HepG2 (cell line): ENCODE measurements around the gene RNPEPL1. TPM values are rescaled to one million over a fixed set of nuclear protein-coding genes. Genes with fewer than 3 reads are reported as not detected.

Experiments used
- GPN1 ChIP-seq: sonication (generic); formaldehyde crosslinking; IDR thresholded peaks from 2 replicates; pipeline ENCODE4 v1.5.1; 2020; ENCODE audit warnings: missing genetic modification reagents, borderline replicate concordance
- KMT2B ChIP-seq: IDR thresholded peaks from 2 replicates; pipeline ENCODE4 v1.6.1; 2016; ENCODE audit warnings: missing genetic modification reagents, missing compliant biosample characterization
- MYNN ChIP-seq: sonication (generic); formaldehyde crosslinking; IDR thresholded peaks from 2 replicates; pipeline ENCODE4 v1.4.0; 2020; ENCODE audit warnings: mild to moderate bottlenecking, low read depth, missing genetic modification reagents
- NONO ChIP-seq, 2 experiments: fragments of 450-650 bp in 1 of 2; sonication (generic) in 1 of 2; formaldehyde crosslinking in 1 of 2; IDR thresholded peaks in 1 of 2; conservative IDR thresholded peaks in 1 of 2; 2 replicates each; pipeline versions ENCODE4 v1.6.1 to v1.8.0; 2017 to 2022; ENCODE audit warnings: mild to moderate bottlenecking in 1 of 2, missing genetic modification reagents in 1 of 2, moderate library complexity in 1 of 2
- NR2C2 ChIP-seq: sonication (generic); formaldehyde crosslinking; IDR thresholded peaks from 2 replicates; pipeline ENCODE4 v1.4.0; 2020; ENCODE audit warnings: missing genetic modification reagents, mild to moderate bottlenecking, moderate library complexity, borderline replicate concordance
- RXRA ChIP-seq: sonication (generic); formaldehyde crosslinking; IDR thresholded peaks from 2 replicates; pipeline ENCODE4 v1.5.1; 2020; ENCODE audit warnings: missing genetic modification reagents
- SIX1 ChIP-seq: sonication (generic); formaldehyde crosslinking; IDR thresholded peaks from 2 replicates; pipeline ENCODE4 v1.4.0; 2020; ENCODE audit warnings: missing genetic modification reagents, borderline replicate concordance
- TGIF2 ChIP-seq: IDR thresholded peaks from 2 replicates; pipeline ENCODE4 v1.6.1; 2016; ENCODE audit warnings: control low read depth, missing compliant biosample characterization
- YY1 ChIP-seq: IDR thresholded peaks from 2 replicates; pipeline ENCODE4 v1.6.1; 2011; ENCODE audit warnings: low read length, low read depth, moderate library complexity, mild to moderate bottlenecking; ENCODE audit not compliant: insufficient read depth, insufficient replicate concordance
- ZMYM4 ChIP-seq: sonication (generic); formaldehyde crosslinking; IDR thresholded peaks from 2 replicates; pipeline ENCODE4 v1.8.1; 2023; ENCODE audit warnings: mild to moderate bottlenecking, missing genetic modification reagents
- ZNF121 ChIP-seq: sonication (generic); formaldehyde crosslinking; IDR thresholded peaks from 2 replicates; pipeline ENCODE4 v1.5.0; 2020; ENCODE audit warnings: mild to moderate bottlenecking, missing genetic modification reagents
- ZNF138 ChIP-seq: sonication (generic); formaldehyde crosslinking; IDR thresholded peaks from 2 replicates; pipeline ENCODE4 v1.5.0; 2020; ENCODE audit warnings: mild to moderate bottlenecking, low read depth, missing genetic modification reagents
- ZNF317 ChIP-seq: sonication (generic); formaldehyde crosslinking; IDR thresholded peaks from 2 replicates; pipeline ENCODE4 v1.5.0; 2020; ENCODE audit warnings: mild to moderate bottlenecking, missing genetic modification reagents
- polyA plus RNA-seq, 8 experiments: library from polyadenylated mRNA; depleted of rRNA in 3 of 8; stranded (reverse) in 7 of 8; unstranded in 1 of 8; fragments of >200 nt; fragmentation: Illumina TruSeq in 4 of 8; extraction: Trizol in 4 of 8; gene quantifications; 2 replicates each; pipeline versions ENCODE4 v1.2.1 to v1.2.3, GENCODE V29; 2011 to 2016; ENCODE audit warnings: low read depth in 4 of 8, missing spikeins in 1 of 8, mixed read lengths in 1 of 8; ENCODE audit not compliant: insufficient read depth in 1 of 8
- total RNA-seq, 5 experiments: library from RNA; depleted of rRNA; stranded (reverse); fragments of >200 nt; fragmentation: Illumina TruSeq; extraction: Trizol; gene quantifications; 2 replicates each; pipeline ENCODE4 v1.2.3, GENCODE V29; 2016; ENCODE audit warnings: low read depth in 1 of 5
- TF ChIP-seq, protein P1 (sequence below): sonication (generic); formaldehyde crosslinking; IDR thresholded peaks from 2 replicates; pipeline ENCODE4 v1.9.0; 2021; ENCODE audit warnings: missing genetic modification reagents, borderline replicate concordance
- TF ChIP-seq, protein P2 (sequence below): sonication (generic); formaldehyde crosslinking; IDR thresholded peaks from 2 replicates; pipeline ENCODE4 v1.4.0; 2020; ENCODE audit warnings: missing genetic modification reagents, borderline replicate concordance
- TF ChIP-seq, protein P3 (sequence below): sonication (generic); formaldehyde crosslinking; conservative IDR thresholded peaks from 2 replicates; pipeline ENCODE4 v1.4.0; 2020; ENCODE audit warnings: mild to moderate bottlenecking, missing genetic modification reagents, moderate library complexity
- TF ChIP-seq, protein P4 (sequence below): sonication (generic); formaldehyde crosslinking; IDR thresholded peaks from 2 replicates; pipeline ENCODE4 v1.4.0; 2020; ENCODE audit warnings: missing genetic modification reagents, borderline replicate concordance

RNPEPL1 gene
- total and polyA plus RNA-seq, 2 of the 13 experiments (the other 11 are each of a cell fraction or from before 2014, with no cell fraction given): 13.0 to 18.0 TPM

DNA sequence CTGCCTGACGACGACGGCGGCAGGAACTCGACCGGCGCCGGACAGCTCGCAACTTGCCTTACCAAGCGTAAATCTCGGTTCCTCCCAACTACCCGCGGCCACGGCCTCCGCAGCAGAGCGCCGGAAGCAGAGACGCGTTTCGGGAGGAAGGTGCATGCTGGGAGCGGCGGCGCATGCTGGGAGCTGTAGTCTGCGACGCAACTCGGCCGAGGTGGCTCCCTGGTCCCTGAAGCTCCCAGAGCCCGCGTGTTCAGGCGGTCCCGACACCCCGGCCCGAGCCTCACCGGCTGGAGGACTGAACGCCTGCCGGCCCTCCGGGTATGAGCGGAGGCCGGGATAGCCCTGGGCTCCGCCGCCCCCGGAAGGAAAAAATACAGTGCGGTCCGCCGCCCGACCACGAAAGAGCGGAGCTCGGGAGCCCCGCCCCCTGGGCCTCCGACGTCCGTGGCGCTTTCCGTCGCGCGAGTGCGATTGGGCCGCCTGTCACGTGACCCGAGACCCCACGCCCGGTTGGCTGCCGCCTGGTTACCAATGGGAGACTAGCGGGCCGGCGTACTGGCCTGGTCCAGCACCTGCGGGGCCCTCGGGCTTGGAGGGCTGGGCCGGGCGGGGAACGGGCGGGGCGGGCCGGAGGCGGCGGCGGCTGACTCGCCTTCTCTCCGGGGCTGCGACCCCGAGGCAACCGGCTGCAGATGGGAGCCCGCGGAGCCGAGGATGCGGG is 18.1 kb downstream of the RNPEPL1 start, which contains the start of gene CAPN10 (continued):
- TF ChIP-seq, protein P1, sequence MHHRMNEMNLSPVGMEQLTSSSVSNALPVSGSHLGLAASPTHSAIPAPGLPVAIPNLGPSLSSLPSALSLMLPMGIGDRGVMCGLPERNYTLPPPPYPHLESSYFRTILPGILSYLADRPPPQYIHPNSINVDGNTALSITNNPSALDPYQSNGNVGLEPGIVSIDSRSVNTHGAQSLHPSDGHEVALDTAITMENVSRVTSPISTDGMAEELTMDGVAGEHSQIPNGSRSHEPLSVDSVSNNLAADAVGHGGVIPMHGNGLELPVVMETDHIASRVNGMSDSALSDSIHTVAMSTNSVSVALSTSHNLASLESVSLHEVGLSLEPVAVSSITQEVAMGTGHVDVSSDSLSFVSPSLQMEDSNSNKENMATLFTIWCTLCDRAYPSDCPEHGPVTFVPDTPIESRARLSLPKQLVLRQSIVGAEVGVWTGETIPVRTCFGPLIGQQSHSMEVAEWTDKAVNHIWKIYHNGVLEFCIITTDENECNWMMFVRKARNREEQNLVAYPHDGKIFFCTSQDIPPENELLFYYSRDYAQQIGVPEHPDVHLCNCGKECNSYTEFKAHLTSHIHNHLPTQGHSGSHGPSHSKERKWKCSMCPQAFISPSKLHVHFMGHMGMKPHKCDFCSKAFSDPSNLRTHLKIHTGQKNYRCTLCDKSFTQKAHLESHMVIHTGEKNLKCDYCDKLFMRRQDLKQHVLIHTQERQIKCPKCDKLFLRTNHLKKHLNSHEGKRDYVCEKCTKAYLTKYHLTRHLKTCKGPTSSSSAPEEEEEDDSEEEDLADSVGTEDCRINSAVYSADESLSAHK: no peak
- peak; percentile 75 for TF ChIP-seq YY1
- peak; percentile 67 for TF ChIP-seq RXRA (CRISPR knock-in tag)
- no peak for TF ChIP-seq ZNF121 (CRISPR knock-in tag)
- TF ChIP-seq SIX1 (CRISPR knock-in tag): no peak
- peak; percentile 73; the same call in 1 of the 2 replicates for TF ChIP-seq TGIF2 (CRISPR knock-in tag)
- TF ChIP-seq, protein P2, sequence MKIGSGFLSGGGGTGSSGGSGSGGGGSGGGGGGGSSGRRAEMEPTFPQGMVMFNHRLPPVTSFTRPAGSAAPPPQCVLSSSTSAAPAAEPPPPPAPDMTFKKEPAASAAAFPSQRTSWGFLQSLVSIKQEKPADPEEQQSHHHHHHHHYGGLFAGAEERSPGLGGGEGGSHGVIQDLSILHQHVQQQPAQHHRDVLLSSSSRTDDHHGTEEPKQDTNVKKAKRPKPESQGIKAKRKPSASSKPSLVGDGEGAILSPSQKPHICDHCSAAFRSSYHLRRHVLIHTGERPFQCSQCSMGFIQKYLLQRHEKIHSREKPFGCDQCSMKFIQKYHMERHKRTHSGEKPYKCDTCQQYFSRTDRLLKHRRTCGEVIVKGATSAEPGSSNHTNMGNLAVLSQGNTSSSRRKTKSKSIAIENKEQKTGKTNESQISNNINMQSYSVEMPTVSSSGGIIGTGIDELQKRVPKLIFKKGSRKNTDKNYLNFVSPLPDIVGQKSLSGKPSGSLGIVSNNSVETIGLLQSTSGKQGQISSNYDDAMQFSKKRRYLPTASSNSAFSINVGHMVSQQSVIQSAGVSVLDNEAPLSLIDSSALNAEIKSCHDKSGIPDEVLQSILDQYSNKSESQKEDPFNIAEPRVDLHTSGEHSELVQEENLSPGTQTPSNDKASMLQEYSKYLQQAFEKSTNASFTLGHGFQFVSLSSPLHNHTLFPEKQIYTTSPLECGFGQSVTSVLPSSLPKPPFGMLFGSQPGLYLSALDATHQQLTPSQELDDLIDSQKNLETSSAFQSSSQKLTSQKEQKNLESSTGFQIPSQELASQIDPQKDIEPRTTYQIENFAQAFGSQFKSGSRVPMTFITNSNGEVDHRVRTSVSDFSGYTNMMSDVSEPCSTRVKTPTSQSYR (CRISPR knock-in tag): peak; percentile 26; the same call in 1 of the 2 replicates
- TF ChIP-seq NR2C2: peak; percentile 97
- peak; percentile 82; the same call in 1 of the 2 replicates for TF ChIP-seq KMT2B (CRISPR knock-in tag)
- TF ChIP-seq ZNF138 (CRISPR knock-in tag): no peak
- peak; percentile 68; the same call in 1 of the 2 replicates for TF ChIP-seq ZMYM4 (CRISPR knock-in tag)
- 0 out of 2 replicates have a peak, but pooled peaks have one; percentile 19 for TF ChIP-seq MYNN (CRISPR knock-in tag)
- TF ChIP-seq, protein P3, sequence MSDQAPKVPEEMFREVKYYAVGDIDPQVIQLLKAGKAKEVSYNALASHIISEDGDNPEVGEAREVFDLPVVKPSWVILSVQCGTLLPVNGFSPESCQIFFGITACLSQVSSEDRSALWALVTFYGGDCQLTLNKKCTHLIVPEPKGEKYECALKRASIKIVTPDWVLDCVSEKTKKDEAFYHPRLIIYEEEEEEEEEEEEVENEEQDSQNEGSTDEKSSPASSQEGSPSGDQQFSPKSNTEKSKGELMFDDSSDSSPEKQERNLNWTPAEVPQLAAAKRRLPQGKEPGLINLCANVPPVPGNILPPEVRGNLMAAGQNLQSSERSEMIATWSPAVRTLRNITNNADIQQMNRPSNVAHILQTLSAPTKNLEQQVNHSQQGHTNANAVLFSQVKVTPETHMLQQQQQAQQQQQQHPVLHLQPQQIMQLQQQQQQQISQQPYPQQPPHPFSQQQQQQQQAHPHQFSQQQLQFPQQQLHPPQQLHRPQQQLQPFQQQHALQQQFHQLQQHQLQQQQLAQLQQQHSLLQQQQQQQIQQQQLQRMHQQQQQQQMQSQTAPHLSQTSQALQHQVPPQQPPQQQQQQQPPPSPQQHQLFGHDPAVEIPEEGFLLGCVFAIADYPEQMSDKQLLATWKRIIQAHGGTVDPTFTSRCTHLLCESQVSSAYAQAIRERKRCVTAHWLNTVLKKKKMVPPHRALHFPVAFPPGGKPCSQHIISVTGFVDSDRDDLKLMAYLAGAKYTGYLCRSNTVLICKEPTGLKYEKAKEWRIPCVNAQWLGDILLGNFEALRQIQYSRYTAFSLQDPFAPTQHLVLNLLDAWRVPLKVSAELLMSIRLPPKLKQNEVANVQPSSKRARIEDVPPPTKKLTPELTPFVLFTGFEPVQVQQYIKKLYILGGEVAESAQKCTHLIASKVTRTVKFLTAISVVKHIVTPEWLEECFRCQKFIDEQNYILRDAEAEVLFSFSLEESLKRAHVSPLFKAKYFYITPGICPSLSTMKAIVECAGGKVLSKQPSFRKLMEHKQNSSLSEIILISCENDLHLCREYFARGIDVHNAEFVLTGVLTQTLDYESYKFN (CRISPR knock-in tag): peak; percentile 50
- TF ChIP-seq, protein P4, sequence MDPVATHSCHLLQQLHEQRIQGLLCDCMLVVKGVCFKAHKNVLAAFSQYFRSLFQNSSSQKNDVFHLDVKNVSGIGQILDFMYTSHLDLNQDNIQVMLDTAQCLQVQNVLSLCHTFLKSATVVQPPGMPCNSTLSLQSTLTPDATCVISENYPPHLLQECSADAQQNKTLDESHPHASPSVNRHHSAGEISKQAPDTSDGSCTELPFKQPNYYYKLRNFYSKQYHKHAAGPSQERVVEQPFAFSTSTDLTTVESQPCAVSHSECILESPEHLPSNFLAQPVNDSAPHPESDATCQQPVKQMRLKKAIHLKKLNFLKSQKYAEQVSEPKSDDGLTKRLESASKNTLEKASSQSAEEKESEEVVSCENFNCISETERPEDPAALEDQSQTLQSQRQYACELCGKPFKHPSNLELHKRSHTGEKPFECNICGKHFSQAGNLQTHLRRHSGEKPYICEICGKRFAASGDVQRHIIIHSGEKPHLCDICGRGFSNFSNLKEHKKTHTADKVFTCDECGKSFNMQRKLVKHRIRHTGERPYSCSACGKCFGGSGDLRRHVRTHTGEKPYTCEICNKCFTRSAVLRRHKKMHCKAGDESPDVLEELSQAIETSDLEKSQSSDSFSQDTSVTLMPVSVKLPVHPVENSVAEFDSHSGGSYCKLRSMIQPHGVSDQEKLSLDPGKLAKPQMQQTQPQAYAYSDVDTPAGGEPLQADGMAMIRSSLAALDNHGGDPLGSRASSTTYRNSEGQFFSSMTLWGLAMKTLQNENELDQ (CRISPR knock-in tag): no peak
- no peak for TF ChIP-seq NONO (IDR thresholded peaks at IDR 0.05)
- peak; percentile 98 for TF ChIP-seq NONO (CRISPR knock-in tag; conservative IDR thresholded peaks at IDR 0.05)
- no peak; the same call in 1 of the 2 replicates for TF ChIP-seq GPN1 (CRISPR knock-in tag)
- TF ChIP-seq ZNF317 (CRISPR knock-in tag): peak; percentile 80; the same call in 1 of the 2 replicates
